ENCODE results near the gene PKLR. TPM values are rescaled to one million over a fixed set of nuclear protein-coding genes. Genes with fewer than 3 reads are reported as not detected.

PKLR gene
- total RNA-seq, 1 donor from 2014 or later, result 0.09 TPM

DNA sequence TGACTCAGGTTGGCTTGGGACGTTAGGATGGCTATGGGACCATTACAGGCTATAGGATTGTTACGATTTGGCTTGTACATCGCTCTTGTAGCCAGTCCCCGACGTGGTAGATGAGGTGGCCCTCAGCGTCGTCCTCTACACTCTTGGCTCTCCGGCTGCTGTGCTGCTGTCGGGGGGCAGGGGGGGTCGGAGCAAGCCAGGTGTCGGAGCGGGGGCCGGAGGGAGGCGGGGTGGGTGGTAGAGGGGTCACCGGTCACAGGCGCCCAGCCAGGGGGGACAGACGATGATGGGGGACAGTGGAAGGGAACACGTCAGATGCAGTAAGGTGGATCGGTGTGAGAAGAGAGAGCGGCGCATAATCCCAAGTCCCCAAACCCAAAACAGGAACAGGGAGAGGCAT lies 32.6 kb downstream of the PKLR start:
- H3K4me3 Mint-ChIP-seq, result no peak overlapping the region
- peaks cover 78% of the 10 kb centered on the region for H3K36me3 Mint-ChIP-seq (ENCODE audit: low read depth)
- H3K27me3 Mint-ChIP-seq, result no peaks in the 10 kb centered on the region
- DNase-seq, result no peak
- no peak overlapping the region for H3K27ac Mint-ChIP-seq
- H3K4me1 Mint-ChIP-seq, result peaks cover 24% of the 10 kb centered on the region
- intact Hi-C loops (cut with micrococcal nuclease), result no loop called here
- H3K9me3 Mint-ChIP-seq, result no peaks in the 10 kb centered on the region

DNA sequence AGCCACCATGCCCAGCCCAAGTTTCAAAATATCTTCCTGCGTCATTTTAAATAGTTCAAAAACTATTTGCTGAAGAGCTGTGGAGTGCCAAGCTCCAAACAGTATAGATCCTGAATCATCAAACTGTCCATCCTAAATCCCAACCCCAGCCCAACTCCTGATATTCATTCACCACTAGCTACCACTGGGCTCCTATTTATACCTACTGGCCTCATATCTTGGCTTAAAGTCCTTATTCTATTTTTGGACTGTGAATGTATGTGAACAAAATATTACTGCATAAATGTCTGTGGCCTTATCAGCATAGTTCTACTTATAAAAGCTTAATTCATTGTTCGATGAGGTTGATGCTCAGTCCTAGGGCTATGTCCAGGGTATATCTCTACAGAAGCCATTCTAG lies 33.9 kb downstream of the PKLR start:
- peaks cover 24% of the 10 kb centered on the region for H3K4me1 Mint-ChIP-seq
- intact Hi-C loops (cut with micrococcal nuclease), result no loop called here
- H3K9me3 Mint-ChIP-seq, result no peaks in the 10 kb centered on the region
- DNase-seq, result no peak
- H3K36me3 Mint-ChIP-seq (ENCODE audit: low read depth), result peaks cover 81% of the 10 kb centered on the region
- H3K4me3 Mint-ChIP-seq, result no peak overlapping the region
- no peak overlapping the region for H3K27ac Mint-ChIP-seq
- H3K27me3 Mint-ChIP-seq, result no peaks in the 10 kb centered on the region

DNA sequence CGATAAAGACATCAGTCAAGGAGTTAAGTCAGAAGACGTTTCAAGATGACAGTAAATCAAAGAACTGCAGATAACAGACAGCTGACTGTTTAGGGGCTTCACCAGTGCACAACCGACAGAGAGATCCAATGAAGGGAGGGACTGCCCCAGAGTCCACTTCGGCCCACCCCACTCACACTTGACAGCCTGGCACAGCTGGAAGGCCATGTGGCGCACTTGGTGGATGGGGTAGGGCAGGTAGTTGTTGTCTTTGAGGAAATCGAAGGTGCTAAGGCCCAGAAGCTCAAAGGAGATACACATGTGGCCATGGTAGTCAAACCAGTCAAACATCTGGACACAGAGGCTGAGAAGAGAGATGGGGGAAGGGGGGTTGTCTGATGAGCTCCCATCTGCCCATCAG lies 34.7 kb downstream of the PKLR start:
- Mint-ChIP-seq H3K27me3 (no peaks in the 10 kb centered on the region), H3K36me3 (ENCODE audit: low read depth) (peaks cover 84% of the 10 kb centered on the region), H3K4me1 (peaks cover 22% of the 10 kb centered on the region), H3K9me3 (no peaks in the 10 kb centered on the region), H3K27ac (no peak overlapping the region), H3K4me3 (no peak overlapping the region)
- intact Hi-C loops (cut with micrococcal nuclease), result no loop called here
- no peak for DNase-seq

DNA sequence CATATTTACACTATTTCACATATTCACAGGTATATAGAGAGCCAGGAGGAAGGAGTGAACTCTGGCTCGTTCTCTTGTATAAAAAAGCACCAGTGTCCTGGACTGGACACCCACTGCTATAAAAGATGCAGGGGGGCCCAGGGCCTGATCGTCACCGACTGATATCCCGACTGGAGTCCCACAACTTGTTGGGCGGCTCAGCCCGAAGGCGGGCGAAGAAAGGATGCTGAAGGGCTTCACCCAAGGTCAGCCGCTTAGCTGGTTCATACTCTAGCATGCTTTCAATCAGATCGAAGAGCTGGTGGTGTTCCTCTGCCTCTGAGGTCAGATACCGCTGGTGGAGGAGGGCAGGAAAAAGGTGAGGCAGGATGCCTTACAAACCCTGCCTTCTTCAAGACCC lies 38.2 kb downstream of the PKLR start:
- Mint-ChIP-seq H3K4me3 (peak overlapping the region; percentile 96), H3K27me3 (no peaks in the 10 kb centered on the region), H3K27ac (peak overlapping the region; percentile 91), H3K9me3 (no peaks in the 10 kb centered on the region), H3K4me1 (peaks cover 31% of the 10 kb centered on the region), H3K36me3 (ENCODE audit: low read depth) (peaks cover 80% of the 10 kb centered on the region)
- intact Hi-C loops (cut with micrococcal nuclease), result loop anchor here (5.0 kb wide), 1 partner anchor 56 kb away; the partner anchor contains the start of genes MTX1 and THBS3
- no peak for DNase-seq

DNA sequence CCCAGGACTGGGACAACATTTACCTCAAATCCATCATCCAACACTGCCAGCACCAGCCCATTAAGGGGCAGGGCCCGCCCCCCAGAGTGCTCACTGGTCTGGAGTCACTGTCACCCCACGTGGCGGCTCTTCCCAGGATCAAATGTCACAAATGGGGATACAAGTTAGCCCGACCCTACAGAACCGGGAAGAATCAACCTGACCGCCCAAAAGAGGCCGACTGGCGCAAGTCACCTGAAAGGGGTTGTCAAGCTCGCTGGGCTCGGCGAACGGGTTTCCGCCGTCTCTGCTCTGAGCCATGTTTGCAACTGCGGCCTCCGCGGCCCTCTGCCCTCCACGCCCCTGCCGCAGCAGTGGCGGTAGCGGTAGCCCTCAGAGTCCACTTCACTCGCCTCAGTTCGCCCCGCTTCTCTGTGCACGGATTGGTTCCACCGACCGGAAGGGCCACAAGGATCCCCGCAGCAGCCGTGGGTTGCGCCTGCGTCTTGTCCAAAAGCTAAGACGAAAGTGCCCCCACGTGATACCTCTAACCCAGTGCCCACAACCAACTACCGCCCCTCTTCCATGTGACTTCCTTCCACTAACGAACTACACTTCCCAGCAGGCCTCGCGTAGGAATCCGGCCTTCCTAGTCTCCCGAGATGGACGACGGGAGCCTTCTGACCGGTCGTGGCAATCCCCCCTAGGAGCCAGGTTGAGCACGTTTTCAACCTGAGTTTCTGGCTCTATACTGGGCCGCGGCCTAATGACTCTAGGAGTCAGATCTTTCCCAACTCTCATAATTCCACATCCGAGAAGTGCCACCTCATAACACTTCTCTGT lies 39.2 kb downstream of the PKLR start, which contains the start of gene SCAMP3:
Gene SCAMP3, minus strand, starts transcription at position 509 of the 822 bp plus-strand sequence. Its CDS starts 209 bp downstream, at position 300.
- H3K9me3 Mint-ChIP-seq, result no peaks in the 10 kb centered on the region
- H3K4me1 Mint-ChIP-seq, result peaks cover 30% of the 10 kb centered on the region
- peaks cover 78% of the 10 kb centered on the region for H3K36me3 Mint-ChIP-seq (ENCODE audit: low read depth)
- peak; percentile 96 for DNase-seq
- H3K27me3 Mint-ChIP-seq, result no peaks in the 10 kb centered on the region
- intact Hi-C loops (cut with micrococcal nuclease), result loop anchor here (1.0 to 5.0 kb wide), 7 partner anchors 11 to 597 kb away; partner anchors contain the start of genes CLK2, FDPS, HCN3 and MTX1
- peak within 1 kb of the TSS; percentile 96 for H3K4me3 Mint-ChIP-seq
- H3K27ac Mint-ChIP-seq, result peak within 1 kb of the TSS; percentile 91

DNA sequence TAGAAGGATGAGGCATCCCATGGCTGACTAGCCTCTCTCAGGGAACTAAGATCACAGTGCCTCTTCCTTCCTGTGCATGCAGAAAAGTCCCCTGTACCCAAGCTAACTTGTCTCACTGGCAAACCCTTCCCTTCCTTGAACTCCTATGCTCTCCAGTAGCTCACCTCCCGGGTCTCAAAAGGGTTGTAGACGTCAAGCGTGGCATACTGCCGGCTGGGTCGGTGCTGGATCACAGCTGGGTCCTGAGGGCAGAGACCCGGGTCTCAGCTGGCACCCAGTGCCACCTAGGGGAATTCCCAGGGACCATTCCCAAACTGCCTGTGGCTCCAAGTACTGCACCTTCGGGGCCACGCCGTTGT lies 39.8 kb downstream of the PKLR start:
- Mint-ChIP-seq H3K9me3 (no peaks in the 10 kb centered on the region), H3K4me3 (peak overlapping the region; percentile 96), H3K27ac (peak overlapping the region; percentile 91), H3K4me1 (peaks cover 30% of the 10 kb centered on the region), H3K36me3 (ENCODE audit: low read depth) (peaks cover 79% of the 10 kb centered on the region), H3K27me3 (no peaks in the 10 kb centered on the region)
- peak; percentile 78 for DNase-seq
- intact Hi-C loops (cut with micrococcal nuclease), result loop anchor here (5.0 kb wide), 1 partner anchor 54 kb away; the partner anchor contains the start of genes MTX1 and THBS3

DNA sequence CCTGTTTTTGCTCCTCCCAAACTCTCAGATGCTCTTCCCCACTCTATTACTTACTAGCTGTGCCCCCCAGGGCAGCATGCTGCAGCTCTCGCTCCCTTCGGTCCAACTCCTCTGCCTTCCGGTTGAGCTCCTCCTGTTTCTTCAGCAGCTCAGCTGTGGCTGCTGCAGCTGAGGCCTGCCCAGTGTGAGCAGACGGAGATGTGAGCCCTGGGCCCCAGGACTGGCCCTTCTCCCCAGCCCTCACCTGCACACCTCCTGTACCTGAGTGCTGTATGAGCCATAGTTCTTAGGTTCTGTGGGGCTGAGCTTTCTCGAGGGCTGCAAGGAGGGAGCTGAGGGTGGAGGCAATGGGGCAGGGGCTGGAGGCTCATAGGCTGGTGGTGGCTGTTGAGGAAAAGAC lies 41.0 kb downstream of the PKLR start:
- Mint-ChIP-seq H3K27me3 (no peaks in the 10 kb centered on the region), H3K4me3 (peak overlapping the region; percentile 96), H3K4me1 (peaks cover 32% of the 10 kb centered on the region), H3K27ac (peak overlapping the region; percentile 39), H3K9me3 (no peaks in the 10 kb centered on the region), H3K36me3 (ENCODE audit: low read depth) (peaks cover 71% of the 10 kb centered on the region)
- intact Hi-C loops (cut with micrococcal nuclease), result loop anchor here (5.0 kb wide), 1 partner anchor 53 kb away; the partner anchor contains the start of genes MTX1 and THBS3
- no peak for DNase-seq

DNA sequence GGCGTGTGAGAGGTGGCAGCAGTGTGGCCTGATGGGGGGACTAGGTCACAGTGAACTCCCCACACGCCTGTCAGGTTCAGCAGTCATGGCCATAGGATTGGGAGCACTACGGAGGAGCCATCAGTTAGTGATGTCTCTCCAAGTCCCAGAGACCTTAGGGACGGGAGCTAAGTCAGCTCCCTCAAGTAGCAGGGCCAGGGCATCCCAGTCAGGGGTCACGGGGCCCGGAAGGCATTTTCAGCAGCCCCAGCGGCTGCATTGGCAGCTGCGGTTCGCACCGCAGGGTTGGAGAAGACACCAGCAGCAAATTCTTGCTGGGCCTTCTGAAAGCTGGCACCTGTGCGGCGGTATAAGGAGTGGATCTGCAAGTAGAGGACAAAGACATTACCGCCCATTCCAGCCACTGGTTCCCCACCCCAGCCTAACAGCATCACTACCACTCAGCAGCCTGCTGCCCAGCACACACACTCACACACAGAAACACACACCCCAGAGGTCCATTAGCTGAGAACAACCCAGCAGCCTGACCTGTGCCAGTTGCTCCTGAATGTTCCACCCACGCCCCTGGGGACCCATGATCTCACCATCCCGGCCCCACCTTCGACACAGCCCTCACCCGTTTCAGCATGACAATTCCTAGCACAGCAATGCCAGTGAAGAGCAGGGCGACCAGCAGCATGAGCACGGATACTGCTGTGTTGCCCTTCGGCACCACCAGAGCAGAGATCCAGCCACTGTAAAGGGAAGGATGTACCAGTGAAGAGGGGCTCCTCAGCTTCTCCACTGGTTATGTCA lies 45.0 kb downstream of the PKLR start:
- Mint-ChIP-seq H3K4me3 (peak overlapping the region; percentile 85), H3K36me3 (ENCODE audit: low read depth) (peaks cover 43% of the 10 kb centered on the region), H3K27me3 (no peaks in the 10 kb centered on the region), H3K9me3 (no peaks in the 10 kb centered on the region), H3K27ac (peak overlapping the region; percentile 72), H3K4me1 (peaks cover 32% of the 10 kb centered on the region)
- intact Hi-C loops (cut with micrococcal nuclease), result no loop called here
- DNase-seq, result peak; percentile 60

DNA sequence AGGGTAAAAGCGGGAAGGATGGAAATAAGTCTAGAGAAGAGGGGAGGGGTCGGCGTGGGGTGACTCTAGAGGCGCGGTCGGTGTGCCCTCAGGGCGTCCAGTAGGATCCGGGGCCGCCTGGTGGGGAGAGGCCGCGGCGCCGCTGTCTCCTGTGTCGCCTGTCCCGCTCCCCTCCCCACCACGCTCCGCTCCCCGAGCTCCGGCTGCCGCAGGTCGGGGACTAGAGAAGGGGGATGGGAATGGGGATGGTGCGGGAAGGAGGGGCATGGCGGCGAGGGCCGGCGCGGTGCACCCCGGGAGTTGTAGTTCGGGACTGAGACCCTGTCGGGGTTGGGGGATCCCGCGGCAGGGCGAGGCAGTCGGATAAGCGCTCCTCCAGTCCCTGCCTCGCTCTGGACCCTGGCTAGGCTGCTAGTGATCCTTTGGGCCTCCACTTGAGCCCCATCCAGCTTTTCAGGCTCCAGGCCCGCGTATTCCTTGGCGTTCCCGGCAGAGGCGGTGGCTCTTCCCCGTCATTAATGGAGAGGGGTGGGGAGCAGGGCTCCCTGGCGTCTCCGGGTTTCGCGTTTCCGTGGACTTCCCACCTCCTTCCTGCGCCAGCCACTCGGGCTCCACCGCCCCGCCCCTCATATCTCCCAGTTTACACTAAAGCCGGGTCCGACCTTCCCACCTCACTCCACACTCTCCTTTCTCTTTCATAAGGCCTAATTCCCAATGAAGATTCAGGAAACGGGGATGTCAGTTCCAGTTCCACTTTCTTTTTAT lies 45.8 kb downstream of the PKLR start, which contains the start of gene ENTREP3:
Gene ENTREP3, minus strand, starts transcription at position 241 of the 765 bp plus-strand sequence. CDS start 606 bp downstream, outside the sequence.
- H3K4me1 Mint-ChIP-seq, result peaks cover 28% of the 10 kb centered on the region
- H3K36me3 Mint-ChIP-seq (ENCODE audit: low read depth), result peaks cover 39% of the 10 kb centered on the region
- DNase-seq, result peak; percentile 94
- H3K9me3 Mint-ChIP-seq, result no peaks in the 10 kb centered on the region
- intact Hi-C loops (cut with micrococcal nuclease), result loop anchor here (1.0 kb wide), 2 partner anchors 28 to 68 kb away; no protein-coding TSS in a partner anchor
- peak within 1 kb of the TSS; percentile 85 for H3K4me3 Mint-ChIP-seq
- H3K27me3 Mint-ChIP-seq, result no peaks in the 10 kb centered on the region
- peak within 1 kb of the TSS; percentile 81 for H3K27ac Mint-ChIP-seq

DNA sequence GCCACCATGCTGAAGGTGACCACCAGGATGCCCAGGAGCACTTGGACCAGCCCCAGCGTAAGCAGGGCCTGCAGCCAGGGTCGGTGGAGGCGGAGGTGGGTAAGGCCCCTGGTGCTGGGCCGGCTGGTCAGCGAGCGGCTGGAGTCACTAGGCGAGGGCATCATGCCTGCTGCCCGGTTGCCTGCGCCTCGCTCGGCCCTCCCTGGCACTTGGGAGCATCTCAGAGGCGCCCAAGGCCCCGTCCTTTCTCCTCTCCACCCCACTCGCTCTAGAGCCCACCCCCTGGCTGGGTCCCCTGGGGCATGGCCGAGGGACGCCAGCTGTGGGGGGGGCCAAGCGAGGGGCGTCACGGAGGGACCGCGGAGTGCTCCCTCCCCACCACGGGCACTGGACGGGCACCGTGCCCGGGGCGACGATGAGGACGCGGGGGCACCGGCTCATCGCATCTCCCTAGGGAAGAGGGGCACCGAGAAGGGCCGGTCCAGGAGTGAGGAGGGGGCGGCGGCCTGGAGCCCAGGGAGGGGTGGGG lies 46.5 kb downstream of the PKLR start:
- H3K27me3 Mint-ChIP-seq, result no peaks in the 10 kb centered on the region
- H3K9me3 Mint-ChIP-seq, result no peaks in the 10 kb centered on the region
- DNase-seq, result peak; percentile 67
- intact Hi-C loops (cut with micrococcal nuclease), result loop anchor here (1.0 kb wide), 2 partner anchors 27 to 69 kb away; no protein-coding TSS in a partner anchor
- peak overlapping the region; percentile 81 for H3K27ac Mint-ChIP-seq
- peaks cover 34% of the 10 kb centered on the region for H3K36me3 Mint-ChIP-seq (ENCODE audit: low read depth)
- H3K4me1 Mint-ChIP-seq, result peaks cover 26% of the 10 kb centered on the region
- peak overlapping the region; percentile 85 for H3K4me3 Mint-ChIP-seq

DNA sequence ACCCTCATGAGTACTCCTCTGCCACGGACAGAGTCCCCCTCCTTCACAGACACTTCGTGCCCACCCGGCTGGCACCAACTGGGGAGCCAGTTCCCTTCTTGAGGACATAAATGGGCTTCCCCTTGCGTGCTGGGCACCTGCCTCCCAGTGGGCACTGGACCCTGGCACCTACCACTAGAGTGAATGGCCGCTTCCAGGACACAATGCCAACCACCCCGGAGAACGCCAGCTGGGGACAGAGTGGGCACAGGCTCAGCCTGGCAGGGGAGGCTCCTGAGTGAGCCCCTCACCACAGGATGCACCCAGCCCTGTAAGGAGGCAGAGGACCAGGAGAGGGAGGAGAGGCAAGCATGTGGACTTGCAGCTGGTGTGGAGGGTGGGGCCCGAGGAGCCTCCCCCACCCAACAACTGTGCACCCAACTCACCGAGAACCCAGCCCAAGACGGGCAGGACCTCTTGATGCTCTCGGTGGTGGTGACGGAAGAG lies 47.0 kb downstream of the PKLR start:
- Mint-ChIP-seq H3K27ac (peak overlapping the region; percentile 81), H3K36me3 (ENCODE audit: low read depth) (peaks cover 32% of the 10 kb centered on the region), H3K9me3 (no peaks in the 10 kb centered on the region), H3K27me3 (no peaks in the 10 kb centered on the region), H3K4me3 (peak overlapping the region; percentile 85), H3K4me1 (peaks cover 26% of the 10 kb centered on the region)
- intact Hi-C loops (cut with micrococcal nuclease), result no loop called here
- DNase-seq, result no peak

DNA sequence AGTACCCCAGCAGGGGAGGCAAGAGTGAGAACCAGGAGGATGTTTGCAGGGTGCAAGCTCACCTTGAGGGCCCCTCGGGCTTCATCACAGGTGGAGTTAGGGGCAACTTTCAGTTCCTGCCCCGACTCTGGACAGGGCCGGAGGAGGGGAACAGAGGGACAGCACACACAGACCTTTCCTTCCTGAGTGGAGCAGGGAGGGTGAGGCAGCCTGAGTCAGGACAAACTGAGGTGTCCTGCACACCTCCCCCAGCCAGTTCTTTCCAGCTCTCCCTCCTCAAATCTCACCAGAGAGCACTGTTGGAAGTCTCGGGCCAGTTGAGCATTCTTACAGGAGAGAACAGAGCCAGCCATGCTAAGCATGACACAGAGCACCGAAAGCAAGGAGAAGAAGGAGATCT lies 47.4 kb downstream of the PKLR start:
- H3K4me1 Mint-ChIP-seq, result peaks cover 26% of the 10 kb centered on the region
- no peaks in the 10 kb centered on the region for H3K9me3 Mint-ChIP-seq
- DNase-seq, result no peak
- intact Hi-C loops (cut with micrococcal nuclease), result no loop called here
- peaks cover 29% of the 10 kb centered on the region for H3K36me3 Mint-ChIP-seq (ENCODE audit: low read depth)
- H3K27ac Mint-ChIP-seq, result peak overlapping the region; percentile 81
- H3K4me3 Mint-ChIP-seq, result peak overlapping the region; percentile 85
- H3K27me3 Mint-ChIP-seq, result no peaks in the 10 kb centered on the region

DNA sequence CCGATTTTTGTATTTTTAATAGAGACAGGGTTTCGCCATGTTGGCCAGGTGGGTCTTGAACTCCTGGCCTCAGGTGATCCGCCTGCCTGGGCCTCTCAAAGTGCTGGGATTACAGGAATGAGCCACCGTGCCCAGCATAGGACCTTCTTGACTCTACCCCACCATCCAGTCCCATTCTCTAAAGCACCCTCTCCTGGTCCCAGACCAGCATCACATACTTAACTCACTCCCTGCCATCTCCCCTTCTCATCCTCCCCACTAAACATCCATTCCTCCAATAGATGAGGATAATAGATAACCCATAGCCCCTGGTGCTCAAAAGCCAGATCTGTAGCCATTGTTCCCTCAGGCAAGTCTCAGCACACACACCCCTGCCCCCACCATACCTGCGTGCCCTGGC lies 48.0 kb downstream of the PKLR start:
- intact Hi-C loops (cut with micrococcal nuclease), result no loop called here
- peak overlapping the region; percentile 46 for H3K27ac Mint-ChIP-seq

More for the DNA sequence above, 48.0 kb downstream of the PKLR start:
- Mint-ChIP-seq H3K36me3 (ENCODE audit: low read depth) (peaks cover 23% of the 10 kb centered on the region), H3K4me1 (peaks cover 26% of the 10 kb centered on the region), H3K9me3 (no peaks in the 10 kb centered on the region), H3K27me3 (no peaks in the 10 kb centered on the region), H3K4me3 (peak overlapping the region; percentile 85)
- DNase-seq, result no peak
